ENCODE data around the gene RPRM. TPM values are rescaled to one million over a fixed set of nuclear protein-coding genes. Genes with fewer than 3 reads are reported as not detected.

The RPRM gene
- 38.4 and 41.3 TPM in 2 replicates for total RNA-seq (2021)
- long read RNA-seq, transcript RPRM-201 (1 exons, 1,471 nt): major isoform, 47 of 47 reads
- long read RNA-seq, partial matches to known transcripts: 0 of 47 reads
- long read RNA-seq, other reads (novel, unspliced or antisense): 0 of 47 reads

- Mint-ChIP-seq H3K4me3 (peak within 1 kb of the TSS; percentile 79 to 87), H3K27ac (peak within 1 kb of the TSS; percentile 44 to 94 (median 94)), H3K36me3 (ENCODE audit: insufficient read depth in 1 of 3, low read depth in 3 of 3) (no peaks in the 10 kb centered on the region; a peak in 1 of 7 replicates), H3K9me3 (no peaks in the 10 kb centered on the region), H3K27me3 (ENCODE audit: low read depth) (peaks cover 2% of the 10 kb centered on the region), H3K4me1 (peaks cover 45 to 48% of the 10 kb centered on the region in 2 experiments)
- peak within 1 kb of the TSS; percentile 72 for H3K14ac ChIP-seq (ENCODE audit: insufficient read depth, low read length)
- peaks cover 21% of the 10 kb centered on the region for H3K23me2 ChIP-seq (ENCODE audit: insufficient read length, low read depth, low read length, poor library complexity, severe bottlenecking)
- DNase-seq: peak; percentile 90
- no peak within 1 kb of the TSS for H2AK5ac ChIP-seq (ENCODE audit: insufficient read length, low read length)
- H3K4me1 ChIP-seq (ENCODE audit: insufficient read depth, low read length): peaks cover 2% of the 10 kb centered on the region; the same call in 1 of the 2 replicates
- no CpG with 5 or more reads among the region's 93 CpGs for WGBS (ENCODE audit: extremely low coverage, insufficient read length, low lambda C conversion rate)
- H3K9ac ChIP-seq (ENCODE audit: extremely low read depth, insufficient read length, low read length): peak within 1 kb of the TSS; percentile 72
- no peak within 1 kb of the TSS for H3K56ac ChIP-seq (ENCODE audit: insufficient read length, low read depth, low read length)
- no peaks in the 10 kb centered on the region for H3K9me3 ChIP-seq (ENCODE audit: control insufficient read depth, low read depth, low read length)
- H2BK20ac ChIP-seq (ENCODE audit: low read depth, low read length, poor library complexity, severe bottlenecking): no peak within 1 kb of the TSS
- TF ChIP-seq CTCF (conservative IDR thresholded peaks at IDR 0.05): peak; percentile 98
- H3K4ac ChIP-seq (ENCODE audit: low read depth, low read length): no peak within 1 kb of the TSS
- no peak within 1 kb of the TSS for H4K8ac ChIP-seq (replicated peaks; ENCODE audit: insufficient read length, low read depth, low read length)
- H2BK12ac ChIP-seq (ENCODE audit: insufficient read length, low read depth, low read length): no peak within 1 kb of the TSS
- no peak within 1 kb of the TSS for H3T11ph ChIP-seq (ENCODE audit: low read length)
- no peak within 1 kb of the TSS for H2BK120ac ChIP-seq (ENCODE audit: low read depth, low read length, poor library complexity, severe bottlenecking)
- no peaks in the 10 kb centered on the region; the same call in 1 of the 2 replicates for H3K27me3 ChIP-seq (ENCODE audit: insufficient read depth, low read length)
- no peak within 1 kb of the TSS for H3K23ac ChIP-seq (ENCODE audit: insufficient read length, low read depth, low read length)
- peak within 1 kb of the TSS; percentile 83 for H3K18ac ChIP-seq (ENCODE audit: insufficient read length, low read depth, low read length)
- H2BK5ac ChIP-seq (ENCODE audit: insufficient read length, low read length): no peak within 1 kb of the TSS
- peak within 1 kb of the TSS; percentile 90 for H3K4me2 ChIP-seq (ENCODE audit: insufficient read depth, insufficient read length, low read length)
- no peak within 1 kb of the TSS for H4K91ac ChIP-seq (ENCODE audit: insufficient read length, low read depth, low read length)
- no peaks in the 10 kb centered on the region for H4K20me1 ChIP-seq (ENCODE audit: control insufficient read depth, insufficient read depth, insufficient read length)
- H3K79me1 ChIP-seq (ENCODE audit: insufficient read depth, low read depth, low read length, poor library complexity, severe bottlenecking): no peaks in the 10 kb centered on the region
- H2AFZ ChIP-seq (ENCODE audit: low read length): no peak within 1 kb of the TSS
- H3K27ac ChIP-seq (ENCODE audit: insufficient read length, low read depth, low read length): no peak within 1 kb of the TSS
- H2BK15ac ChIP-seq (ENCODE audit: low read depth, low read length): no peak within 1 kb of the TSS
- no peaks in the 10 kb centered on the region for H3K79me2 ChIP-seq (ENCODE audit: insufficient read depth, low read length)
- H4K5ac ChIP-seq (ENCODE audit: insufficient read length, low read depth, low read length): peak within 1 kb of the TSS; percentile 49
Measured at GRCh38 chr2:153478289-153479261, at the start of gene RPRM. RPRM (minus strand) TSS chr2:153478762; CDS start chr2:153478565, 197 bp downstream.
